Thyroid gland (tissue), 4 donors: ENCODE data around the gene ANKLE1. TPM values are rescaled to one million over a fixed set of nuclear protein-coding genes. Genes with fewer than 3 reads are reported as not detected.

ENCODE experiments used
- DNase-seq, 2 donors: peaks; one replicate each; pipeline ENCODE4 v3.0.0-alpha.2; 2019
- H3K27ac ChIP-seq, 3 donors: fragments of 200-600 bp; sonication (generic); 1 replicate in 2 of 3; 2 replicates in 1 of 3; pipeline ENCODE4 v1.5.1; 2016 to 2019; ENCODE audit warnings: mild to moderate bottlenecking in 1 of 3, moderate library complexity in 1 of 3
- H3K27me3 ChIP-seq: fragments of 200-600 bp; sonication (generic); one replicate; pipeline ENCODE4 v1.5.1; 2019
- H3K36me3 ChIP-seq, 2 donors: fragments of 200-600 bp; sonication (generic); one replicate each; pipeline ENCODE4 v1.5.1; 2016 to 2019
- H3K4me1 ChIP-seq, 2 donors: fragments of 200-600 bp; sonication (generic); one replicate each; pipeline ENCODE4 v1.5.1; 2017 to 2019
- H3K4me3 ChIP-seq, 3 donors: fragments of 200-600 bp; sonication (generic); replicated peaks in 1 of 3; 1 replicate in 2 of 3; 2 replicates in 1 of 3; pipeline ENCODE4 v1.5.1; 2016; ENCODE audit warnings: mild to moderate bottlenecking in 1 of 3
- H3K9me3 ChIP-seq: fragments of 200-600 bp; sonication (generic); one replicate; pipeline ENCODE4 v1.5.1; 2017
- CTCF ChIP-seq, 6 experiments: fragments of 200-600 bp in 3 of 6; fragments of 450-650 bp in 3 of 6; sonication (generic) in 3 of 6; IDR thresholded peaks; one replicate each; pipeline ENCODE4 v1.5.1; 2016 to 2019; ENCODE audit warnings: antibody characterized with exemption in 6 of 6, mild to moderate bottlenecking in 2 of 6, inconsistent platforms in 1 of 6, moderate library complexity in 1 of 6
- POLR2A ChIP-seq, 2 donors: fragments of 450-650 bp; IDR thresholded peaks; one replicate each; pipeline ENCODE4 v1.6.1; 2017; ENCODE audit warnings: antibody characterized with exemption in 2 of 2, mild to moderate bottlenecking in 2 of 2, moderate library complexity in 1 of 2
- WGBS, 2 donors: methylation state at CpG; one replicate each; pipeline ENCODE4 v1.1.5; 2017; 5-methylcytosine and 5-hydroxymethylcytosine counted together
- intact Hi-C: fragments of 100-400 bp; cut with DNase I; formaldehyde crosslinking; loops from one replicate; pipeline ENCODE4 v1.15.1; 2023
- total RNA-seq, 4 donors: library from RNA; depleted of rRNA; stranded (reverse); fragments of >200 nt; gene quantifications; one replicate each; pipeline ENCODE4 v1.2.3, GENCODE V29; 2016

ANKLE1 gene
- total RNA-seq, 4 donors from 2014 or later: 0.11 to 0.40 (median 0.27) TPM

DNA sequence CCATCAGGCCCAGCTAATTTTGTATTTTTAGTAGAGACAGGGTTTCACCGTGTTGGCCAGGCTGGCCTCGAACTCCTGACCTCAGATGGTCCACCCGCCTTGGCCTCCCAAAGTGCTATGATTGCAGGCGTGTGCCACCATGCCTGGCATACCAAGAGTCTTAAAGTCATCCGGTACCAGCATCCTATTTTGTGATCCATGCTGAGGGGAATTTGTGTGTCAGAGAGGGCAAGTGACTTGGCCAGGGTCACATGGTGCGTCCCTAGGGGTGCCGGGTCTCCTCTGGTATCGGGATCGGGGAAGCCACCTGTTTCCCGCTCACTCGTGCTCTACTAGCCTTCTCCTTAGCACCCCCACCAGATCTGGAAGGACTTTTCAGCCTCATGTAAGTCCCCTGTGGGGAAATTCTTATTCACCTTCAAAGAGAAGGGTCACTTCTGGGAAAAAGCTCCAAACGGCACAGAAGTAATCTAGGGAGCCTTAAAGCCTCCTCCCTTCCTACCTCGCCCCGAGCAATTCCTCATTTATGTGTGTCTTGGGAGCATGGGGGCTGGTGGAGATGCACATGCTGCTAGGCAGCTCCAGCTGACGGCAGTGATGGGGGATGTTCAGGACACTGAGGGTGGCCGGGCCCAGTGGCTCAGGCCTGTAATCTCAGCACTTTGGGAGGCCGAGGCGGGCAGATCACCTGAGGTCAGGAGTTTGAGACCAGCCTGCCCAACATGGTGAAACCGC is 6.1 kb upstream of the ANKLE1 start:
- TF ChIP-seq CTCF (IDR thresholded peaks at IDR 0.05): no peak
- no peak for TF ChIP-seq POLR2A (IDR thresholded peaks at IDR 0.05)
- no peak for DNase-seq
- no peaks in the 10 kb centered on the region for H3K9me3 ChIP-seq
- H3K4me1 ChIP-seq: no peaks in the 10 kb centered on the region
- 92 to 94% methylated on average over 19 of the region's 19 CpGs for whole genome bisulfite sequencing, 2 donors
- no peak overlapping the region for H3K27ac ChIP-seq
- H3K27me3 ChIP-seq: no peaks in the 10 kb centered on the region
- intact Hi-C loops: no loop called here
- no peak overlapping the region for H3K4me3 ChIP-seq
- peaks cover 35 to 55% of the 10 kb centered on the region in 2 donors for H3K36me3 ChIP-seq

GRCh38 chr19:17279436-17279835 is 2.3 kb upstream of the ANKLE1 start:
- TF ChIP-seq CTCF (IDR thresholded peaks at IDR 0.05): no peak
- no peak for TF ChIP-seq POLR2A (IDR thresholded peaks at IDR 0.05)
- peaks cover 12 to 13% of the 10 kb centered on the region in 2 donors for H3K4me1 ChIP-seq
- peaks cover 13 to 32% of the 10 kb centered on the region in 2 donors for H3K36me3 ChIP-seq
- intact Hi-C loops: no loop called here
- no peak for DNase-seq
- no peaks in the 10 kb centered on the region for H3K9me3 ChIP-seq
- H3K4me3 ChIP-seq: no peak overlapping the region
- H3K27ac ChIP-seq: no peak overlapping the region
- peaks cover 9% of the 10 kb centered on the region for H3K27me3 ChIP-seq
- WGBS, 2 donors: 66 to 85% methylated on average over 3 of the region's 3 CpGs

- peaks cover 0 to 2% of the 10 kb centered on the region in 2 donors for H3K36me3 ChIP-seq
- H3K4me3 ChIP-seq: no peak overlapping the region
- no peak overlapping the region for H3K27ac ChIP-seq
- intact Hi-C loops: loop anchor here (5.0 kb wide), 2 partner anchors 80 to 215 kb away; no protein-coding TSS in a partner anchor
- H3K4me1 ChIP-seq: peaks cover 12 to 13% of the 10 kb centered on the region in 2 donors
- peak; percentile 83 to 84 for DNase-seq
- H3K9me3 ChIP-seq: no peaks in the 10 kb centered on the region
- H3K27me3 ChIP-seq: peaks cover 9% of the 10 kb centered on the region
- 3 to 7% methylated on average over 17 to 30 of the region's 45 CpGs for WGBS, 2 donors
- TF ChIP-seq CTCF (IDR thresholded peaks at IDR 0.05): peak; percentile 71 to 90 (median 88)
- TF ChIP-seq POLR2A (IDR thresholded peaks at IDR 0.05): no peak
Observed at GRCh38 chr19:17282488-17283125, 906 bp downstream of the ANKLE1 start.

DNA sequence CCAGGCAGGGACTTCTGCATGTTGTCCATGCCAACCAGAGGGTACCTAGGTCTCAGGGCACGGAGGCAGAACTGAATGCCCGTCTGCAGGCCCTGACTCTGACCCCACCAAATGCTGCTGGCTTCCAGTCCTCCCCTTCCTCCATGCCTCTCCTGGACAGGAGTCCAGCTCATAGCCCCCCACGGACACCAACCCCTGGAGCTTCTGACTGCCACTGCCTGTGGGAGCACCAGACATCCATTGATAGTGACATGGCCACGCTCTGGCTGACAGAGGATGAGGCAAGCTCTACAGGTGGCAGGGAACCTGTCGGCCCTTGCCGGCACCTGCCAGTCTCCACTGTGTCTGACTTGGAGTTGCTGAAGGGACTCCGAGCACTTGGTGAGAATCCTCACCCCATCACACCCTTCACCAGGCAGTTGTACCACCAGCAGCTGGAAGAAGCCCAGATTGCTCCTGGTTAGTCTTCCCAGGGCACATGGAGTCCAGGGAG is 1.8 kb downstream of the ANKLE1 start:
- no peak overlapping the region for H3K27ac ChIP-seq
- no peaks in the 10 kb centered on the region for H3K9me3 ChIP-seq
- peaks cover 12 to 13% of the 10 kb centered on the region in 2 donors for H3K4me1 ChIP-seq
- H3K36me3 ChIP-seq: peaks cover 0 to 2% of the 10 kb centered on the region in 2 donors
- H3K27me3 ChIP-seq: peaks cover 9% of the 10 kb centered on the region
- intact Hi-C loops: loop anchor here (5.0 kb wide), 2 partner anchors 81 to 216 kb away; no protein-coding TSS in a partner anchor
- WGBS, 2 donors: 93 to 98% methylated on average over 7 of the region's 7 CpGs
- no peak for DNase-seq
- TF ChIP-seq POLR2A (IDR thresholded peaks at IDR 0.05) (no peak), CTCF (IDR thresholded peaks at IDR 0.05) (no peak)
- H3K4me3 ChIP-seq: no peak overlapping the region
